Globus pallidus (tissue), 1 donor: ENCODE results near the gene MISFA.
"Not testable (repeated sequence)": the region's sequence is repeated elsewhere in the genome, so short reads cannot be mapped to it uniquely, and the experiment has no call there.

ENCODE experiments used
- DNase-seq: peaks from one replicate; pipeline ENCODE4 v3.0.0-alpha.2; 2015; ENCODE audit warnings: low spot score

Gene MISFA

GRCh38 chr11:18599739-18600230 lies at the start of gene MISFA:
TSS of gene MISFA (plus strand) at chr11:18599789. CDS start at chr11:18599929, 140 bp downstream.
- DNase-seq: no peak

- no peak for DNase-seq
Observed at GRCh38 chr11:18563090-18563730, 36.4 kb upstream of the MISFA start.

GRCh38 chr11:18564149-18564548 lies 35.4 kb upstream of the MISFA start:
- DNase-seq: no peak

GRCh38 chr11:18566406-18566805 lies 33.2 kb upstream of the MISFA start:
- DNase-seq: no peak

- no peak for DNase-seq
Observed at GRCh38 chr11:18567081-18567480, 32.5 kb upstream of the MISFA start.

GRCh38 chr11:18575361-18575760 lies 24.2 kb upstream of the MISFA start:
- DNase-seq: no peak

- DNase-seq: no peak
Observed at GRCh38 chr11:18578975-18579598, 20.5 kb upstream of the MISFA start.

- DNase-seq: no peak
Observed at GRCh38 chr11:18580113-18580766, 19.3 kb upstream of the MISFA start.

GRCh38 chr11:18581825-18582224 lies 17.8 kb upstream of the MISFA start:
- no peak for DNase-seq

- peak; percentile 88 for DNase-seq
Observed at GRCh38 chr11:18588297-18589252, 11.0 kb upstream of the MISFA start, which contains the start of gene UEVLD. TSS of gene UEVLD (minus strand) at chr11:18588734. CDS start at chr11:18588654, 80 bp downstream.

- DNase-seq: no peak
Observed at GRCh38 chr11:18590571-18590970, 9.0 kb upstream of the MISFA start.

- DNase-seq: not testable (repeated sequence)
Observed at GRCh38 chr11:18594088-18594487, 5.5 kb upstream of the MISFA start.

GRCh38 chr11:18594999-18595749 lies 4.4 kb upstream of the MISFA start:
- no peak for DNase-seq

GRCh38 chr11:18600915-18601569 lies 1.5 kb downstream of the MISFA start:
- no peak for DNase-seq

GRCh38 chr11:18608376-18608775 lies 8.8 kb downstream of the MISFA start:
- DNase-seq: no peak

GRCh38 chr11:18611196-18611595 lies 11.6 kb downstream of the MISFA start:
- DNase-seq: no peak

GRCh38 chr11:18612394-18612793 lies 12.8 kb downstream of the MISFA start:
- DNase-seq: no peak

GRCh38 chr11:18614667-18615066 lies 15.1 kb downstream of the MISFA start:
- DNase-seq: no peak

- no peak for DNase-seq
Observed at GRCh38 chr11:18615628-18616392, 16.2 kb downstream of the MISFA start.
